Activated CD4-positive, alpha-beta T cell treated with anti-CD3 and anti-CD28 coated beads for 48 hours (primary cell): Measurements from ENCODE around the gene TUBA8.
"Not testable (repeated sequence)": the region's sequence is repeated elsewhere in the genome, so short reads cannot be mapped to it uniquely, and the experiment has no call there.

Experiments used
- DNase-seq: peaks from one replicate; pipeline ENCODE4 v3.0.0-alpha.2; 2020

TUBA8 gene

GRCh38 chr22:18136563-18137320 lies 26.1 kb downstream of the TUBA8 start:
- DNase-seq, result no peak

- DNase-seq, result not testable (repeated sequence)
These were observed 30.4 kb downstream of the TUBA8 start for GRCh38 chr22:18141004-18141403.

- DNase-seq, result no peak
These were observed 33.5 kb downstream of the TUBA8 start for GRCh38 chr22:18144105-18144504.

GRCh38 chr22:18145676-18146388 lies 35.2 kb downstream of the TUBA8 start:
- no peak for DNase-seq

GRCh38 chr22:18146389-18146753 lies 35.8 kb downstream of the TUBA8 start:
- no peak for DNase-seq

GRCh38 chr22:18147791-18148190 lies 37.2 kb downstream of the TUBA8 start:
- no peak for DNase-seq

- DNase-seq, result no peak
These were observed 37.8 kb downstream of the TUBA8 start for GRCh38 chr22:18148293-18148965.

- peak; percentile 30 for DNase-seq
These were observed 41.9 kb downstream of the TUBA8 start for GRCh38 chr22:18152519-18152918.

- no peak for DNase-seq
These were observed 44.3 kb downstream of the TUBA8 start for GRCh38 chr22:18154821-18155390.

- not testable (repeated sequence) for DNase-seq
These were observed 44.9 kb downstream of the TUBA8 start for GRCh38 chr22:18155546-18155945.

- DNase-seq, result peak; percentile 77
These were observed 46.5 kb downstream of the TUBA8 start for GRCh38 chr22:18156878-18157713.

GRCh38 chr22:18157714-18158028 lies 47.1 kb downstream of the TUBA8 start:
- DNase-seq, result no peak

- not testable (repeated sequence) for DNase-seq
These were observed 50.0 kb downstream of the TUBA8 start for GRCh38 chr22:18160641-18161040.

- DNase-seq, result not testable (repeated sequence)
These were observed 53.2 kb downstream of the TUBA8 start for GRCh38 chr22:18163843-18164242.

- DNase-seq, result not testable (repeated sequence)
These were observed 54.0 kb downstream of the TUBA8 start for GRCh38 chr22:18164584-18164983.

GRCh38 chr22:18165356-18165755 lies 54.7 kb downstream of the TUBA8 start:
- DNase-seq, result not testable (repeated sequence)

- not testable (repeated sequence) for DNase-seq
These were observed 59.7 kb downstream of the TUBA8 start for GRCh38 chr22:18170284-18170683.

GRCh38 chr22:18172203-18172602 lies 61.6 kb downstream of the TUBA8 start:
- DNase-seq, result not testable (repeated sequence)

- not testable (repeated sequence) for DNase-seq
These were observed 62.2 kb downstream of the TUBA8 start for GRCh38 chr22:18172776-18173175.

GRCh38 chr22:18173441-18173840 lies 62.8 kb downstream of the TUBA8 start:
- not testable (repeated sequence) for DNase-seq
